Stimulated activated CD8-positive, alpha-beta memory T cell treated with anti-CD3 and anti-CD28 coated beads, Interleukin-15, amount 100 ng/mL, for 1 hour (primary cell): Measurements from ENCODE around the gene DAZAP1.
"Not testable (repeated sequence)": the region's sequence is repeated elsewhere in the genome, so short reads cannot be mapped to it uniquely, and the experiment has no call there.

ENCODE experiments used
- DNase-seq: peaks from one replicate; pipeline ENCODE4 v3.0.0-alpha.2; 2020; ENCODE audit warnings: low read depth

DAZAP1 gene

DNA sequence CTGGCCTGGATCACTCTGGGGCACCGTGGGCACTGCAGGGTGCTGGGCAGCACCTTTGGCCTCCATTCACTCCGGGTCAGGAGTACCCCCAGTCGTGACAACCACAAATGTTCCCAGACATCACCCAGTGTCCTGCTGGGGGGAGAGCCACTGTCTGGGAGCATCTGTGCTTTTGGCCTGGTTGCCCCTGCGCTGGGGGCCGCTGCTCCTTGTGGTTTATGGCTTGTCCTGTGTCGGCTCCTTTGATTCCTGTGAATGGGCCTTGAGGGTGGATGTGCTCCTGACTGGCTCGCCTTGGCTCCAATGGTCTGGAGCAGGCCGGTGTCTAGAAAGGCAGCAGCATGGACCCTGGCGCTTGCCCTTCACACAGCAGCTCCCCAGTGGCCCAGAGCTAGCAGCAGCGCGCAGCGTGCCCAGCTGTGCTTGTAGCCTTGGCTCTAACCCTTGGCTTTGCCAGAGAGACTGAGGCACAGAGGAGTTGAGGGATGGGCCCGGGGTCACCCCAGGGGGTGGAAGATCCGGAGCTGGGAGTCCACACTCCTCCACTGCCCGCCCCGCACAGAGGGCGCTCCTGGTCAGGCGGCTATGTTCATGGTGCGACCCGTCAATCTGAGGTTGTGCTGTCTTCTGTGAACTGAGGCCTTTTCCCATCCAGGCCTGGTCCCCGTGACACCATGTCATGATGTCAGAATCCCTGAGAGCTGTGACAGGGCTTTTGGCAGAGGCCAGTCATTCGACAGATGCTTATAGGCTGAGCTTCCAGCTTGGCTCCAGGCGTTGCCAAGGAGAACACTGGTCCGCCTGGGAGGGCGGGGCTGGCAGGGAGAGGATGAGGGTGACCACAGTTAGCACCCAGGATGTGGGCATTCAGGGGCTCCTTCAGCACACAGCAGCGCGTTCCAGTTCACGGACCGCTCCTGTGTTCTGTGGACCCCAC lies 4.1 kb downstream of the DAZAP1 start:
- no peak for DNase-seq

DNA sequence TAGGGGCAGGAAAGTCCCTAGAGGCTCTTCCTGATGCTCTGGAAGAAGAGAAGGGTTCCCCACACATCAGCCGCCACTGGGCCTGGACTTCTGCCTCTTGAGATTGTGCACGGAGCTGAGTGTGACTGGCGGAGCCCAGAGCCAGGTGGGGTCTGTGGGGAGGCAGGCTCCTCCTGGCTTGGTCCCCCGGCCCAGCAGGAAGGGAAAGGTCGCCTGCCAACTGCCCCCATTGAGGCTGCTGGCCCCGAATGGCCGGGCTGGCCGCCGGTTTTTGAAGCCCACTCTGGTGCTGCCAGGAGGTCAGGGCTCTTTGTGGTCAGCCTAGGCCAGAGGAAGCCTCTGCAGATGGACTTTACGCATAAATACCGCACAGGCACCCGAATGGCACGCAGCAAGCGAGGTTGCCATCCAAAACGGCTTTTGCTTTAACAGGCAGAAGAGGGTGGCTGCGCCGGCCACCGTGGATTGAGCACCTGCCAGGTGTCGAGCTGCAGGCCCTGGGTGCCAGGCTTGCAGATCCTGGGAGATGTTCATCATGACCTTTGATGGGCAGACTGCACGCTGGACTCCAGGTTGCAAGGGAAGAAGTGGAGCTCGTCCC lies 5.0 kb downstream of the DAZAP1 start:
- no peak for DNase-seq

DNA sequence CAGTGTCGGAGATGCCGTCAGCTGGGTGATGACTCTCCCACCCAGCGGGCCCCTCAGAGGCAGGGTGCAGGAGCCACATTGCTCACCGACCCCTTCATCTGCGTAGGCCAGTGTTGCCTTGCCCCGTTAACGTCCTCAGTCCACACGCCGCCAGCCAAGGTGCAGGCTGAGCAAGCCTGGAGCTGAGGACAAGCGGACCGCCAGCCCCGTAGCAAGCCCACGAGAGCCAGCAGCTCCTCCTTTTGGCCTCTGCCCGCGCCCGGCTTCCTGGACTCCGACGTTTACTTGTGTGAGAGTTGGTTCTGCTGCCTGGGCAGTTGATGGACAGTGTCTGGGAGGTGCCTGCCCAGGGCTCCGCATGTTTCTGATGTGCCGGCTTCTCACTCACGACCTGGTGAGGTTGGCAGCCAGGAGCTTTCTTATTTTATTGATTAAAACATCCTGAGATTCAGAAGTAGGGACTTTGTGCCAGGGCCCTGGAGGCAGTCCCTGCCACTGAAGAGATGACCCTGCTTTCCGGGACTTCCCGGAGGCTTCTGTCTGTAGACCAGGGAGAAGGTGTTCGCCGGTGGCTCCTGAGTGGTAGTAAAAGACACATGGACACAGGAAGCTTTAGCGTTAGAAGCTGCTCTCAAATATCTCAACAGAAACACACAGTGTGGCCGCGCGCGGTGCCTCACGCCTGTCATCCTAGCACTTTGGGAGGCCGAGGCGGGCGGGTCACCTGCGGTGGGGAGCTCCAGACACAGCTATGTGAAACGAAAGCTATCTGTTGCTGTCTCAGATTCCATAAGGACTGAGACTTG lies 5.8 kb downstream of the DAZAP1 start:
- DNase-seq = no peak

GRCh38 chr19:1416014-1416841 lies 8.8 kb downstream of the DAZAP1 start:
- DNase-seq = no peak

GRCh38 chr19:1417145-1417544 lies 9.8 kb downstream of the DAZAP1 start:
- no peak for DNase-seq

- no peak for DNase-seq
Measured at GRCh38 chr19:1417681-1418495, 10.5 kb downstream of the DAZAP1 start.

DNA sequence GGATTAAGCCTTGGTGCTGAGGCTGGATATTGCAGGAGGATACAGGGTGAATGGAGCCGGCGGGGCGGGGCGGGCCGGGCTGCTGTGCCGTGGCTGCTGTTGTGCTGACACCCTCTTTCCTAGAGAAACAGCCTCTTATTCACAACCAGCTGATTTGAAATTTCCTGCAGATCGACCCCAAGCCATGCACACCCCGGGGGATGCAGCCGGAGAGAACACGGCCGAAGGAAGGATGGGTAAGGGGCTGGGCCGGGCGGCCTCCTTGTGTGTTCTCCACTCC lies 11.1 kb downstream of the DAZAP1 start:
- DNase-seq = no peak

- no peak for DNase-seq
Measured at GRCh38 chr19:1418951-1419738, 11.8 kb downstream of the DAZAP1 start.

GRCh38 chr19:1420085-1420484 lies 12.7 kb downstream of the DAZAP1 start:
- DNase-seq = not testable (repeated sequence)

- DNase-seq = no peak
Measured at GRCh38 chr19:1420590-1420989, 13.2 kb downstream of the DAZAP1 start.

- DNase-seq = no peak
Measured at GRCh38 chr19:1421218-1421957, 14.0 kb downstream of the DAZAP1 start.

- DNase-seq = no peak
Measured at GRCh38 chr19:1421958-1422305, 14.5 kb downstream of the DAZAP1 start.

- no peak for DNase-seq
Measured at GRCh38 chr19:1422360-1422759, 15.0 kb downstream of the DAZAP1 start.

- no peak for DNase-seq
Measured at GRCh38 chr19:1422943-1423342, 15.6 kb downstream of the DAZAP1 start.

DNA sequence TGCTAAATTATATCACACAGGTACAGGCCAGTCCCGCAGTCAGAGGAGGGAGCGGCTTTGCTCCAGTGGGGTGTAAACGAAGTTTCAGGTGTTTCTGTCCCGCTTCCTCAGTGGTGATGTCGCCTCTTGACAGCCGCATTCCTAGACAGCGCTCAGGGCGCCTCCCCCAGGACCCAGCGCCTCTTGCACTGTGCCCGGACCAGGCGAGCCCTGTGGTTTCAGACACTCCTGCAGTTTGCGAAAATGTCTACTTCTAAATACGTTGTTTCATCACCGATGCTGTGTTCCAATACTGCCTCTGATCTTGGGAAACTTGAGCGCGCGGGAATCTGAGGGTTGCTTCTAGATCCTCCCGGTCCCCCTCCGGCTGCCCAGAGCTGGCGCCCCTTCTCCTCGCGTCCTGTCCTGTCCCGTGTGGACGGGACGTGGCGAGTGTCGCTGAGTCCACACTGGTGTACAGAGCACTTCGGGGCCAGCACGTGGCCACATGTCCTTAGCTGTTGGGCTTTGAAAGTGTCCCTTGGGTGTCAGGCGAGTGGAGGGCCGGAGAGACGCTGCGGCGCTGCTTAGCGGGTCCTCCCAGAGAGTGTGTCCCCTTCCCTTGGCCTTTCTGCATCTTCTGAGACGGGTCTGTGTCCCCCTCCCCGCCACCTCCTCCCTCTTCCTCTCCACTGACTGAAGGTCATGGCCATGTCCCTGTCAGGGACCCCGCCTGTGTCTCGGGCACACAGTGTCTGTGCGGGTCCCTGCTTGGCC lies 16.2 kb downstream of the DAZAP1 start:
- no peak for DNase-seq

- no peak for DNase-seq
Measured at GRCh38 chr19:1424192-1424955, 17.0 kb downstream of the DAZAP1 start.

- no peak for DNase-seq
Measured at GRCh38 chr19:1425102-1425837, 17.9 kb downstream of the DAZAP1 start.
